H9 (cell line): Measurements from ENCODE around the gene SETD4. TPM values are rescaled to one million over a fixed set of nuclear protein-coding genes. Genes with fewer than 3 reads are reported as not detected.
A peak's percentile ranks its signal among the peaks of the same experiment; 100 is the strongest.

Source experiments
- DNase-seq: peaks from one replicate; pipeline ENCODE4 v3.0.0-alpha.2; 2017
- H2AFZ ChIP-seq: one replicate; pipeline ENCODE4 v1.6.1; 2013; ENCODE audit warnings: mild to moderate bottlenecking, low read length, control low read depth, moderate library complexity
- H2AK5ac ChIP-seq: 2 replicates; pipeline ENCODE4 v1.6.1; 2013; ENCODE audit warnings: low read length, control low read depth, mixed read lengths; ENCODE audit not compliant: insufficient read length
- H2BK120ac ChIP-seq: one replicate; pipeline ENCODE4 v1.6.1; 2013; ENCODE audit warnings: low read depth, mild to moderate bottlenecking, low read length, control low read depth, inconsistent platforms; ENCODE audit not compliant: poor library complexity, severe bottlenecking
- H2BK12ac ChIP-seq: 2 replicates; pipeline ENCODE4 v1.6.1; 2013; ENCODE audit warnings: low read length, control low read depth, mixed read lengths, low read depth; ENCODE audit not compliant: insufficient read length
- H2BK15ac ChIP-seq: 2 replicates; pipeline ENCODE4 v1.6.1; 2013; ENCODE audit warnings: low read depth, low read length, control low read depth
- H2BK20ac ChIP-seq: one replicate; pipeline ENCODE4 v1.6.1; 2013; ENCODE audit warnings: low read depth, mild to moderate bottlenecking, low read length, control low read depth, inconsistent platforms; ENCODE audit not compliant: poor library complexity, severe bottlenecking
- H2BK5ac ChIP-seq: 2 replicates; pipeline ENCODE4 v1.6.1; 2013; ENCODE audit warnings: low read length, control low read depth, mixed read lengths; ENCODE audit not compliant: insufficient read length
- H3K14ac ChIP-seq: 2 replicates; pipeline ENCODE4 v1.6.1; 2013; ENCODE audit warnings: low read length, control low read depth; ENCODE audit not compliant: insufficient read depth
- H3K18ac ChIP-seq: 2 replicates; pipeline ENCODE4 v1.6.1; 2013; ENCODE audit warnings: low read depth, mild to moderate bottlenecking, mixed read lengths, low read length, control low read depth; ENCODE audit not compliant: insufficient read length
- H3K23ac ChIP-seq: 2 replicates; pipeline ENCODE4 v1.6.1; 2013; ENCODE audit warnings: low read length, control low read depth, mixed read lengths, low read depth; ENCODE audit not compliant: insufficient read length
- H3K23me2 ChIP-seq: 2 replicates; pipeline ENCODE4 v1.6.1; 2013; ENCODE audit warnings: low read depth, mild to moderate bottlenecking, mixed read lengths, low read length, control low read depth; ENCODE audit not compliant: insufficient read length, poor library complexity, severe bottlenecking
- H3K27ac ChIP-seq: 2 replicates; pipeline ENCODE4 v1.5.1; 2013; ENCODE audit warnings: low read length, control low read depth, mixed read lengths, low read depth; ENCODE audit not compliant: insufficient read length
- H3K27me3 ChIP-seq: 2 replicates; pipeline ENCODE4 v1.6.1; 2013; ENCODE audit warnings: low read length, control low read depth, inconsistent platforms; ENCODE audit not compliant: insufficient read depth
- H3K4ac ChIP-seq: 2 replicates; pipeline ENCODE4 v1.6.1; 2013; ENCODE audit warnings: low read depth, mild to moderate bottlenecking, control low read depth, inconsistent platforms, low read length, moderate library complexity
- H3K4me1 ChIP-seq: 2 replicates; pipeline ENCODE4 v1.6.1; 2013; ENCODE audit warnings: low read length, control low read depth, inconsistent platforms; ENCODE audit not compliant: insufficient read depth
- H3K4me2 ChIP-seq: 2 replicates; pipeline ENCODE4 v1.6.1; 2013; ENCODE audit warnings: low read length, control low read depth, mixed read lengths; ENCODE audit not compliant: insufficient read length, insufficient read depth
- H3K56ac ChIP-seq: 2 replicates; pipeline ENCODE4 v1.6.1; 2013; ENCODE audit warnings: low read depth, mild to moderate bottlenecking, mixed read lengths, low read length, control low read depth; ENCODE audit not compliant: insufficient read length
- H3K79me1 ChIP-seq: 2 replicates; pipeline ENCODE4 v1.6.1; 2013; ENCODE audit warnings: low read depth, mild to moderate bottlenecking, moderate library complexity, low read length, control low read depth, inconsistent platforms; ENCODE audit not compliant: insufficient read depth, poor library complexity, severe bottlenecking
- H3K79me2 ChIP-seq: 2 replicates; pipeline ENCODE4 v1.6.1; 2013; ENCODE audit warnings: low read length, control low read depth, inconsistent platforms; ENCODE audit not compliant: insufficient read depth
- H3K9ac ChIP-seq: 2 replicates; pipeline ENCODE4 v1.6.1; 2013; ENCODE audit warnings: low read length, control low read depth, mixed read lengths; ENCODE audit not compliant: insufficient read length; ENCODE audit errors: extremely low read depth
- H3K9me3 ChIP-seq: one replicate; pipeline ENCODE4 v1.6.1; 2013; ENCODE audit warnings: low read depth, low read length, inconsistent platforms; ENCODE audit not compliant: control insufficient read depth
- H3T11ph ChIP-seq: one replicate; pipeline ENCODE4 v1.6.1; 2013; ENCODE audit warnings: mild to moderate bottlenecking, low read length, control low read depth, inconsistent platforms
- H4K20me1 ChIP-seq: one replicate; pipeline ENCODE4 v1.6.1; 2013; ENCODE audit not compliant: control insufficient read depth, insufficient read length, insufficient read depth
- H4K5ac ChIP-seq: 2 replicates; pipeline ENCODE4 v1.6.1; 2013; ENCODE audit warnings: low read depth, mild to moderate bottlenecking, mixed read lengths, low read length, control low read depth; ENCODE audit not compliant: insufficient read length
- H4K8ac ChIP-seq: replicated peaks from 2 replicates; pipeline ENCODE4 v1.6.1; 2013; ENCODE audit warnings: low read length, control low read depth, mixed read lengths, low read depth; ENCODE audit not compliant: insufficient read length
- H4K91ac ChIP-seq: 2 replicates; pipeline ENCODE4 v1.6.1; 2013; ENCODE audit warnings: low read depth, mild to moderate bottlenecking, moderate library complexity, mixed read lengths, low read length, control low read depth; ENCODE audit not compliant: insufficient read length
- H3K27ac Mint-ChIP-seq, 3 experiments: 2 replicates in 2 of 3; 3 replicates in 1 of 3; pipeline ENCODE4 v1.8.0; 2020 to 2021; ENCODE audit warnings: mixed read lengths in 3 of 3, mild to moderate bottlenecking in 1 of 3, moderate library complexity in 1 of 3
- H3K27me3 Mint-ChIP-seq: 2 replicates; pipeline ENCODE4 v1.8.0; 2021; ENCODE audit warnings: low read depth, mild to moderate bottlenecking, moderate library complexity, mixed read lengths
- H3K36me3 Mint-ChIP-seq, 3 experiments: 2 replicates in 2 of 3; 3 replicates in 1 of 3; pipeline ENCODE4 v1.8.0; 2020 to 2021; ENCODE audit warnings: low read depth in 3 of 3, mixed read lengths in 3 of 3; ENCODE audit not compliant: insufficient read depth in 1 of 3
- H3K4me1 Mint-ChIP-seq, 2 experiments: 2 replicates each; pipeline ENCODE4 v1.8.0; 2020; ENCODE audit warnings: mixed read lengths in 2 of 2
- H3K4me3 Mint-ChIP-seq, 2 experiments: 2 replicates in 1 of 2; 3 replicates in 1 of 2; pipeline ENCODE4 v1.8.0; 2020 to 2021; ENCODE audit warnings: mild to moderate bottlenecking in 2 of 2, mixed read lengths in 2 of 2, moderate library complexity in 1 of 2
- H3K9me3 Mint-ChIP-seq, 2 experiments: 2 replicates in 1 of 2; 3 replicates in 1 of 2; pipeline ENCODE4 v1.8.0; 2020; ENCODE audit warnings: mild to moderate bottlenecking in 2 of 2, mixed read lengths in 2 of 2, moderate library complexity in 1 of 2
- WGBS: extraction: QIAGEN DNeasy Blood & Tissue Kit; methylation state at CpG from one replicate; pipeline ENCODE4 v1.1.7; 2013; ENCODE audit warnings: missing lambda C conversion rate, low lambda C conversion rate, mixed read lengths; ENCODE audit not compliant: insufficient read length; ENCODE audit errors: extremely low coverage; 5-methylcytosine and 5-hydroxymethylcytosine counted together
- total RNA-seq: library from RNA; stranded (reverse); gene quantifications from 2 replicates; pipeline ENCODE4 v1.2.1, GENCODE V29; 2021
- TF ChIP-seq, protein P1 (sequence below): fragments of 200-600 bp; sonication (generic); conservative IDR thresholded peaks from 3 replicates; pipeline ENCODE4 v1.8.0; 2021; ENCODE audit warnings: antibody characterized with exemption, mild to moderate bottlenecking

Gene SETD4
- total RNA-seq, 1 experiment from 2014 or later = 52.5 TPM

DNA sequence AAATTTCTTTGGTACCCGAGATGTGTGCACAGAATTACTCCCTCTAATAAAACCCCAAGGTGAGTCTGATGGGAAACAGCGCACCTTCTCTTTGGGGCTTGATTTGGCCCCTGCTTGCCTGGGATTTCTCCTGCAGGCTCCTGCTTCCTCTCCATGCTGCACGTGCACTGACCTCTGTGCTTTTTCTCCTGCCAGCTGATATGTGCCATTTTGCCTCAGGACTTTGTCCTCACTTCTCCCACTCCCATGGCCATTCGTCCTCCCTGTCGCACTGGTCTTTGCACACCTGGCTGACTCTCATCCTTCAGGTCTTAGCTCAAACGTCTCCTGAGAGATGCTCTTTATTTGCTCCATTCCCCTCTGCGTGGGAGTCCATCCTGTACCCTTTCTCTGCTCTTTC is 10.7 kb upstream of the SETD4 start:
- H3K4me1 ChIP-seq = peaks cover 5% of the 10 kb centered on the region
- H3K27ac Mint-ChIP-seq = no peak overlapping the region
- WGBS = no CpG with 5 or more reads among the region's 7 CpGs

More for the DNA sequence above, 10.7 kb upstream of the SETD4 start:
- Histone ChIP-seq H3K79me1 (no peaks in the 10 kb centered on the region), H4K8ac (no peak overlapping the region), H2AFZ (no peak overlapping the region), H2BK5ac (no peak overlapping the region), H4K91ac (no peak overlapping the region), H2BK15ac (no peak overlapping the region), H3K9ac (no peak overlapping the region), H3T11ph (no peak overlapping the region), H3K14ac (no peak overlapping the region), H3K79me2 (no peaks in the 10 kb centered on the region; the same call in 1 of the 2 replicates), H2BK20ac (no peak overlapping the region), H3K18ac (no peak overlapping the region), H3K4ac (no peak overlapping the region), H3K23me2 (peaks cover 5% of the 10 kb centered on the region), H3K27ac (no peak overlapping the region), H2BK12ac (no peak overlapping the region), H4K5ac (no peak overlapping the region), H3K27me3 (no peaks in the 10 kb centered on the region), H2AK5ac (no peak overlapping the region), H3K56ac (no peak overlapping the region), H4K20me1 (no peaks in the 10 kb centered on the region), H3K23ac (no peak overlapping the region), H2BK120ac (no peak overlapping the region), H3K9me3 (peaks cover 14% of the 10 kb centered on the region), H3K4me2 (peak overlapping the region; percentile 72)
- no peak for DNase-seq
- H3K27me3 Mint-ChIP-seq = no peaks in the 10 kb centered on the region; the same call in 1 of the 2 replicates
- TF ChIP-seq, protein P1, sequence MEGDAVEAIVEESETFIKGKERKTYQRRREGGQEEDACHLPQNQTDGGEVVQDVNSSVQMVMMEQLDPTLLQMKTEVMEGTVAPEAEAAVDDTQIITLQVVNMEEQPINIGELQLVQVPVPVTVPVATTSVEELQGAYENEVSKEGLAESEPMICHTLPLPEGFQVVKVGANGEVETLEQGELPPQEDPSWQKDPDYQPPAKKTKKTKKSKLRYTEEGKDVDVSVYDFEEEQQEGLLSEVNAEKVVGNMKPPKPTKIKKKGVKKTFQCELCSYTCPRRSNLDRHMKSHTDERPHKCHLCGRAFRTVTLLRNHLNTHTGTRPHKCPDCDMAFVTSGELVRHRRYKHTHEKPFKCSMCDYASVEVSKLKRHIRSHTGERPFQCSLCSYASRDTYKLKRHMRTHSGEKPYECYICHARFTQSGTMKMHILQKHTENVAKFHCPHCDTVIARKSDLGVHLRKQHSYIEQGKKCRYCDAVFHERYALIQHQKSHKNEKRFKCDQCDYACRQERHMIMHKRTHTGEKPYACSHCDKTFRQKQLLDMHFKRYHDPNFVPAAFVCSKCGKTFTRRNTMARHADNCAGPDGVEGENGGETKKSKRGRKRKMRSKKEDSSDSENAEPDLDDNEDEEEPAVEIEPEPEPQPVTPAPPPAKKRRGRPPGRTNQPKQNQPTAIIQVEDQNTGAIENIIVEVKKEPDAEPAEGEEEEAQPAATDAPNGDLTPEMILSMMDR = no peak
- peaks cover 6 to 22% (median 20%) of the 10 kb centered on the region in 3 experiments for H3K36me3 Mint-ChIP-seq
- H3K4me1 Mint-ChIP-seq = peaks cover 20% of the 10 kb centered on the region in 2 experiments
- peaks cover 10 to 14% of the 10 kb centered on the region in 2 experiments for H3K9me3 Mint-ChIP-seq
- peak overlapping the region in 1 of 2 experiments; percentile 81; a peak in 3 of 5 replicates for H3K4me3 Mint-ChIP-seq
